IMR-90 (cell line): ENCODE results near the gene PEX16. TPM values are rescaled to one million over a fixed set of nuclear protein-coding genes. Genes with fewer than 3 reads are reported as not detected.

ENCODE experiments used
- ATAC-seq: fragments of 200-7000 bp; cut with Tn5 transposase; 2 replicates; pipeline ENCODE4 v1.9.1; 2020; ENCODE audit warnings: low read depth, mild to moderate bottlenecking, moderate library complexity
- Bru-seq: library from RNA; stranded (reverse); fragments of 400-500 nt; gene quantifications from one replicate; lab custom pipeline; 2021; lab: Mats Ljungman, UMichigan
- BruChase-seq, 2 experiments: library from RNA; stranded (reverse); fragments of 400-500 nt; gene quantifications; one replicate each; lab custom pipeline; 2021; lab: Mats Ljungman, UMichigan
- BruUV-seq: library from RNA; stranded (reverse); fragments of 400-500 nt; replicated peaks from 2 replicates; lab custom pipeline; 2021; lab: Mats Ljungman, UMichigan
- CTCF ChIA-PET: fragments of 300-600 bp; formaldehyde crosslinking; extraction: SDS; loops from one replicate; lab custom pipeline; 2021; ENCODE audit warnings: antibody characterized with exemption; lab: Yijun Ruan, JAX
- POLR2A ChIA-PET: fragments of 300-600 bp; sonication (Branson Sonifier 250); formaldehyde crosslinking; loops from one replicate; lab custom pipeline; 2022; ENCODE audit warnings: antibody characterized with exemption; ENCODE audit not compliant: unreplicated experiment; lab: Charles Lee
- DNase-seq: peaks from one replicate; pipeline ENCODE4 v3.0.0; 2013
- H2AFZ ChIP-seq: replicated peaks from 2 replicates; pipeline ENCODE3; 2013; ENCODE audit warnings: low read length, mild to moderate bottlenecking; ENCODE audit not compliant: poor library complexity
- H2AK5ac ChIP-seq: 2 replicates; pipeline ENCODE4 v1.6.1; 2013; ENCODE audit warnings: low read depth, low read length, inconsistent platforms
- H2AK9ac ChIP-seq: replicated peaks from 2 replicates; pipeline ENCODE3; 2013; ENCODE audit warnings: mild to moderate bottlenecking, low read depth, low read length, moderate library complexity; ENCODE audit not compliant: poor library complexity
- H2BK120ac ChIP-seq: 2 replicates; pipeline ENCODE4 v1.6.1; 2013; ENCODE audit warnings: low read depth, low read length, inconsistent platforms
- H2BK15ac ChIP-seq: 3 replicates; pipeline ENCODE4 v1.6.1; 2013; ENCODE audit warnings: low read depth, low read length, inconsistent platforms
- H2BK20ac ChIP-seq: 2 replicates; pipeline ENCODE4 v1.6.1; 2013; ENCODE audit warnings: low read depth, mild to moderate bottlenecking, inconsistent platforms, low read length, moderate library complexity
- H2BK5ac ChIP-seq: 2 replicates; pipeline ENCODE4 v1.6.1; 2013; ENCODE audit warnings: mild to moderate bottlenecking, low read depth, low read length, inconsistent platforms; ENCODE audit not compliant: poor library complexity, severe bottlenecking
- H3K14ac ChIP-seq: replicated peaks from 2 replicates; pipeline ENCODE4 v1.6.1; 2013; ENCODE audit warnings: low read depth, low read length, inconsistent platforms
- H3K18ac ChIP-seq: 2 replicates; pipeline ENCODE4 v1.6.1; 2013; ENCODE audit warnings: low read depth, low read length, control low read depth
- H3K23ac ChIP-seq: 2 replicates; pipeline ENCODE4 v1.6.1; 2013; ENCODE audit warnings: low read depth, low read length, inconsistent platforms
- H3K27ac ChIP-seq: 2 replicates; pipeline ENCODE4 v1.5.1; 2013; ENCODE audit warnings: mild to moderate bottlenecking, control low read depth, low read length; ENCODE audit not compliant: insufficient read depth
- H3K27me3 ChIP-seq: 2 replicates; pipeline ENCODE4 v1.6.1; 2013; ENCODE audit warnings: low read length; ENCODE audit not compliant: control insufficient read depth, insufficient read depth
- H3K36me3 ChIP-seq: 2 replicates; pipeline ENCODE4 v1.6.1; 2013; ENCODE audit warnings: low read length, mixed read lengths; ENCODE audit not compliant: control insufficient read depth, insufficient read depth
- H3K4ac ChIP-seq: 2 replicates; pipeline ENCODE4 v1.6.1; 2013; ENCODE audit warnings: low read depth, low read length, inconsistent platforms
- H3K4me1 ChIP-seq: 2 replicates; pipeline ENCODE4 v1.6.1; 2013; ENCODE audit warnings: low read length, mixed read lengths; ENCODE audit not compliant: control insufficient read depth, insufficient read depth
- H3K4me2 ChIP-seq: 2 replicates; pipeline ENCODE4 v1.6.1; 2013; ENCODE audit warnings: low read depth, mild to moderate bottlenecking, control low read depth, low read length, moderate library complexity
- H3K4me3 ChIP-seq: 2 replicates; pipeline ENCODE4 v1.5.1; 2013; ENCODE audit warnings: low read depth, mild to moderate bottlenecking, control low read depth, low read length, moderate library complexity; ENCODE audit not compliant: insufficient read depth
- H3K56ac ChIP-seq: 2 replicates; pipeline ENCODE4 v1.6.1; 2013; ENCODE audit warnings: low read length, inconsistent platforms; ENCODE audit not compliant: insufficient read depth; ENCODE audit errors: extremely low read depth
- H3K79me1 ChIP-seq, 2 experiments: 2 replicates each; pipeline ENCODE4 v1.6.1; 2013; ENCODE audit warnings: low read length in 2 of 2, inconsistent platforms in 1 of 2, low read depth in 1 of 2
- H3K9ac ChIP-seq: 2 replicates; pipeline ENCODE4 v1.6.1; 2013; ENCODE audit warnings: low read depth, low read length, control low read depth
- H3K9me1 ChIP-seq: 2 replicates; pipeline ENCODE4 v1.6.1; 2013; ENCODE audit warnings: low read length, inconsistent platforms; ENCODE audit not compliant: insufficient read depth
- H3K9me3 ChIP-seq: 2 replicates; pipeline ENCODE4 v1.6.1; 2013; ENCODE audit warnings: low read length; ENCODE audit not compliant: control insufficient read depth, insufficient read depth
- H4K20me1 ChIP-seq: 2 replicates; pipeline ENCODE4 v1.6.1; 2013; ENCODE audit warnings: low read length, inconsistent platforms; ENCODE audit not compliant: insufficient read depth
- H4K5ac ChIP-seq: 2 replicates; pipeline ENCODE4 v1.6.1; 2013; ENCODE audit warnings: mild to moderate bottlenecking, low read depth, low read length, control low read depth
- H4K8ac ChIP-seq, 2 experiments: 2 replicates each; pipeline ENCODE4 v1.6.1; 2013; ENCODE audit warnings: low read depth in 2 of 2, low read length in 2 of 2, control low read depth in 1 of 2, inconsistent platforms in 1 of 2
- H4K91ac ChIP-seq: 2 replicates; pipeline ENCODE4 v1.6.1; 2013; ENCODE audit warnings: low read depth, low read length, inconsistent platforms; ENCODE audit not compliant: insufficient read depth
- BHLHE40 ChIP-seq: fragments of 150-350 bp; IDR thresholded peaks from 2 replicates; pipeline ENCODE4 v1.6.1; 2016; ENCODE audit warnings: mild to moderate bottlenecking, low read depth, low read length
- CHD1 ChIP-seq: IDR thresholded peaks from 2 replicates; pipeline ENCODE4 v1.6.1; 2012; ENCODE audit warnings: low read depth, low read length, improper control_type of control experiment
- ELK1 ChIP-seq: fragments of 150-350 bp; IDR thresholded peaks from 2 replicates; pipeline ENCODE4 v1.6.1; 2016; ENCODE audit warnings: low read depth, mild to moderate bottlenecking, low read length, moderate library complexity, borderline replicate concordance
- FOS ChIP-seq: fragments of 150-350 bp; IDR thresholded peaks from 2 replicates; pipeline ENCODE4 v1.6.1; 2016; ENCODE audit warnings: low read depth, low read length
- MAFK ChIP-seq: IDR thresholded peaks from 2 replicates; pipeline ENCODE4 v1.6.1; 2012; ENCODE audit warnings: low read depth, low read length, improper control_type of control experiment
- MXI1 ChIP-seq: IDR thresholded peaks from 2 replicates; pipeline ENCODE4 v1.6.1; 2012; ENCODE audit warnings: low read depth, mild to moderate bottlenecking, low read length, moderate library complexity, borderline replicate concordance
- POLR2A ChIP-seq: IDR thresholded peaks from 2 replicates; pipeline ENCODE4 v1.6.1; 2012; ENCODE audit warnings: mild to moderate bottlenecking, low read depth, low read length
- RAD21 ChIP-seq: IDR thresholded peaks from 2 replicates; pipeline ENCODE4 v1.6.1; 2012; ENCODE audit warnings: low read length, improper control_type of control experiment
- RCOR1 ChIP-seq: IDR thresholded peaks from 2 replicates; pipeline ENCODE4 v1.6.1; 2012; ENCODE audit warnings: mild to moderate bottlenecking, low read length, improper control_type of control experiment; ENCODE audit not compliant: insufficient replicate concordance
- SMC3 ChIP-seq: fragments of 150-350 bp; IDR thresholded peaks from 2 replicates; pipeline ENCODE4 v1.6.1; 2016; ENCODE audit warnings: low read depth, mild to moderate bottlenecking, antibody characterized with exemption, low read length, moderate library complexity
- WGBS, 2 experiments: methylation state at CpG; one replicate each; pipeline versions ENCODE4 v1.1.5 to v1.1.7; 2013; ENCODE audit warnings: missing lambda C conversion rate in 2 of 2; ENCODE audit not compliant: insufficient read length in 1 of 2; ENCODE audit errors: extremely low coverage in 2 of 2; 5-methylcytosine and 5-hydroxymethylcytosine counted together
- dilution Hi-C: fragments of 300-500 bp; cut with HindIII; formaldehyde crosslinking; loops from one replicate; pipeline ENCODE4 v1.14.3; 2018; ENCODE audit warnings: low sequenced_read_pairs; ENCODE audit not compliant: unreplicated experiment
- in situ Hi-C: fragments of 300-500 bp; cut with MboI; formaldehyde crosslinking; loops from 3 replicates; pipeline ENCODE4 v1.14.3; 2019; ENCODE audit warnings: low sequenced_read_pairs, inconsistent platforms, mixed read lengths
- intact Hi-C: fragments of 100-400 bp; cut with micrococcal nuclease; formaldehyde crosslinking; loops from 2 replicates; pipeline ENCODE4 v1.10.0; 2022
- long read RNA-seq: library from polyadenylated mRNA; unstranded; transcript quantifications from one replicate; pipeline ENCODE4 v2.0.0, GENCODE V29; 2021; ENCODE audit not compliant: unreplicated experiment
- polyA plus RNA-seq, 3 experiments: library from polyadenylated mRNA; depleted of rRNA; stranded (reverse); fragments of >200 nt; gene quantifications; 2 replicates each; pipeline ENCODE4 v1.2.3, GENCODE V29; 2012; ENCODE audit warnings: low replicate concordance in 1 of 3
- total RNA-seq: library from RNA; depleted of rRNA; stranded (reverse); fragments of >200 nt; gene quantifications from 2 replicates; pipeline ENCODE4 v1.2.3, GENCODE V29; 2012; rRNA removed
- TF ChIP-seq, protein P1 (sequence below): fragments of 150-350 bp; IDR thresholded peaks from 2 replicates; pipeline ENCODE4 v1.6.1; 2017; ENCODE audit warnings: mild to moderate bottlenecking, antibody characterized with exemption, low read length, low read depth
- TF ChIP-seq, protein P2 (sequence below): conservative IDR thresholded peaks from 2 replicates; pipeline ENCODE4 v1.5.1; 2012; ENCODE audit warnings: mild to moderate bottlenecking, low read depth, low read length, improper control_type of control experiment

The PEX16 gene
- total RNA-seq: 15.3 and 17.9 TPM in 2 replicates
- polyA plus RNA-seq (2012; rRNA removed): 23.3 and 29.4 TPM in 2 replicates
- polyA plus RNA-seq (2012; cell fraction: cytosol; rRNA removed): 34.1 and 38.2 TPM in 2 replicates
- polyA plus RNA-seq (2012; cell fraction: nucleus; rRNA removed; ENCODE audit: low replicate concordance): 48.3 and 88.8 TPM in 2 replicates
- Bru-seq, nascent RNA: percentile 64 among the genes with signal in this experiment
- percentile 62 among the genes with signal in this experiment for BruChase-seq, experiment 1, labeled RNA remaining after a 6-hour chase
- BruChase-seq, experiment 2, labeled RNA remaining after a 2-hour chase: percentile 55 among the genes with signal in this experiment
- long read RNA-seq, transcript PEX16-202 (11 exons, 1,335 nt): major isoform, 18 of 28 reads
- long read RNA-seq, partial matches to known transcripts: 3 of 28 reads
- long read RNA-seq, other reads (novel, unspliced or antisense): 7 of 28 reads

- no TSS peak for BruUV-seq
- 0% methylated on average over 14 of the region's 45 CpGs; no CpG with 5 or more reads in 1 of the 2 experiments for WGBS, 2 experiments
- intact Hi-C loops: no loop called here
- TF ChIP-seq RCOR1 (peak; percentile 60), MAFK (no peak), CHD1 (no peak), ELK1 (no peak), MXI1 (peak; percentile 84), FOS (no peak), RAD21 (peak; percentile 18), SMC3 (peak; percentile 29), POLR2A (peak; percentile 91), BHLHE40 (no peak)
- TF ChIP-seq, protein P1, sequence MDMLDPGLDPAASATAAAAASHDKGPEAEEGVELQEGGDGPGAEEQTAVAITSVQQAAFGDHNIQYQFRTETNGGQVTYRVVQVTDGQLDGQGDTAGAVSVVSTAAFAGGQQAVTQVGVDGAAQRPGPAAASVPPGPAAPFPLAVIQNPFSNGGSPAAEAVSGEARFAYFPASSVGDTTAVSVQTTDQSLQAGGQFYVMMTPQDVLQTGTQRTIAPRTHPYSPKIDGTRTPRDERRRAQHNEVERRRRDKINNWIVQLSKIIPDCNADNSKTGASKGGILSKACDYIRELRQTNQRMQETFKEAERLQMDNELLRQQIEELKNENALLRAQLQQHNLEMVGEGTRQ: no peak
- TF ChIP-seq, protein P2, sequence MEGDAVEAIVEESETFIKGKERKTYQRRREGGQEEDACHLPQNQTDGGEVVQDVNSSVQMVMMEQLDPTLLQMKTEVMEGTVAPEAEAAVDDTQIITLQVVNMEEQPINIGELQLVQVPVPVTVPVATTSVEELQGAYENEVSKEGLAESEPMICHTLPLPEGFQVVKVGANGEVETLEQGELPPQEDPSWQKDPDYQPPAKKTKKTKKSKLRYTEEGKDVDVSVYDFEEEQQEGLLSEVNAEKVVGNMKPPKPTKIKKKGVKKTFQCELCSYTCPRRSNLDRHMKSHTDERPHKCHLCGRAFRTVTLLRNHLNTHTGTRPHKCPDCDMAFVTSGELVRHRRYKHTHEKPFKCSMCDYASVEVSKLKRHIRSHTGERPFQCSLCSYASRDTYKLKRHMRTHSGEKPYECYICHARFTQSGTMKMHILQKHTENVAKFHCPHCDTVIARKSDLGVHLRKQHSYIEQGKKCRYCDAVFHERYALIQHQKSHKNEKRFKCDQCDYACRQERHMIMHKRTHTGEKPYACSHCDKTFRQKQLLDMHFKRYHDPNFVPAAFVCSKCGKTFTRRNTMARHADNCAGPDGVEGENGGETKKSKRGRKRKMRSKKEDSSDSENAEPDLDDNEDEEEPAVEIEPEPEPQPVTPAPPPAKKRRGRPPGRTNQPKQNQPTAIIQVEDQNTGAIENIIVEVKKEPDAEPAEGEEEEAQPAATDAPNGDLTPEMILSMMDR: no peak
These were observed at the start of gene PEX16 for GRCh38 chr11:45917623-45918330. TSS of gene PEX16 (minus strand) at chr11:45917877. CDS start at chr11:45917811, 66 bp downstream.

More at GRCh38 chr11:45917623-45918330, at the start of gene PEX16:
- in situ Hi-C loops (no loop called here), dilution Hi-C loops (no loop called here)
- peak within 1 kb of the TSS; percentile 51 for H2BK5ac ChIP-seq
- H3K56ac ChIP-seq: peak within 1 kb of the TSS; percentile 85
- peak within 1 kb of the TSS; percentile 96 for H2AFZ ChIP-seq
- peak within 1 kb of the TSS; percentile 98 for H3K4me2 ChIP-seq
- peak within 1 kb of the TSS; percentile 95 for H3K9ac ChIP-seq
- DNase-seq (peak; percentile 100), ATAC-seq (peak; percentile 94)
- H3K14ac ChIP-seq: peak within 1 kb of the TSS; percentile 91
- H3K27me3 ChIP-seq: peaks cover 16% of the 10 kb centered on the region
- no peaks in the 10 kb centered on the region for H3K9me3 ChIP-seq
- H3K79me1 ChIP-seq: peaks cover 18 to 32% of the 10 kb centered on the region in 2 experiments
- H3K23ac ChIP-seq: peak within 1 kb of the TSS; percentile 84
- H3K18ac ChIP-seq: 0 out of 2 replicates have a peak within 1 kb of the TSS, but pooled peaks have one; percentile 6
- H3K36me3 ChIP-seq: peaks cover 20% of the 10 kb centered on the region
- H2BK20ac ChIP-seq: no peak within 1 kb of the TSS
- H2AK9ac ChIP-seq: peak within 1 kb of the TSS; percentile 99
- H4K8ac ChIP-seq: peak within 1 kb of the TSS; percentile 63 to 94; a peak in 3 of 4 replicates
- CTCF ChIA-PET: interaction anchor here (1.0 kb wide), 1 partner anchor 44 kb away, joined by 3 read pairs; no protein-coding TSS in a partner anchor
- peaks cover 7% of the 10 kb centered on the region; the same call in 1 of the 2 replicates for H4K20me1 ChIP-seq
- H3K4me1 ChIP-seq: no peaks in the 10 kb centered on the region
- 0 out of 2 replicates have a peak, but pooled peaks cover 8% of the 10 kb centered on the region for H3K9me1 ChIP-seq
- H3K4me3 ChIP-seq: peak within 1 kb of the TSS; percentile 79
- POLR2A ChIA-PET: no interaction called here
- peak within 1 kb of the TSS; percentile 87 for H2AK5ac ChIP-seq
- H3K27ac ChIP-seq: peak within 1 kb of the TSS; percentile 85
- peak within 1 kb of the TSS; percentile 59 for H4K5ac ChIP-seq
- H3K4ac ChIP-seq: peak within 1 kb of the TSS; percentile 88
- H2BK120ac ChIP-seq: peak within 1 kb of the TSS; percentile 52; the same call in 1 of the 2 replicates
- H2BK15ac ChIP-seq: no peak within 1 kb of the TSS
- peak within 1 kb of the TSS; percentile 64 for H4K91ac ChIP-seq
